Stimulated activated CD8-positive, alpha-beta memory T cell treated with anti-CD3 and anti-CD28 coated beads, Interleukin-15, amount 100 ng/mL, for 1 hour (primary cell): Measurements from ENCODE around the gene HOXD12.

Source experiments
- DNase-seq: peaks from one replicate; pipeline ENCODE4 v3.0.0-alpha.2; 2020; ENCODE audit warnings: low read depth

HOXD12 gene

DNA sequence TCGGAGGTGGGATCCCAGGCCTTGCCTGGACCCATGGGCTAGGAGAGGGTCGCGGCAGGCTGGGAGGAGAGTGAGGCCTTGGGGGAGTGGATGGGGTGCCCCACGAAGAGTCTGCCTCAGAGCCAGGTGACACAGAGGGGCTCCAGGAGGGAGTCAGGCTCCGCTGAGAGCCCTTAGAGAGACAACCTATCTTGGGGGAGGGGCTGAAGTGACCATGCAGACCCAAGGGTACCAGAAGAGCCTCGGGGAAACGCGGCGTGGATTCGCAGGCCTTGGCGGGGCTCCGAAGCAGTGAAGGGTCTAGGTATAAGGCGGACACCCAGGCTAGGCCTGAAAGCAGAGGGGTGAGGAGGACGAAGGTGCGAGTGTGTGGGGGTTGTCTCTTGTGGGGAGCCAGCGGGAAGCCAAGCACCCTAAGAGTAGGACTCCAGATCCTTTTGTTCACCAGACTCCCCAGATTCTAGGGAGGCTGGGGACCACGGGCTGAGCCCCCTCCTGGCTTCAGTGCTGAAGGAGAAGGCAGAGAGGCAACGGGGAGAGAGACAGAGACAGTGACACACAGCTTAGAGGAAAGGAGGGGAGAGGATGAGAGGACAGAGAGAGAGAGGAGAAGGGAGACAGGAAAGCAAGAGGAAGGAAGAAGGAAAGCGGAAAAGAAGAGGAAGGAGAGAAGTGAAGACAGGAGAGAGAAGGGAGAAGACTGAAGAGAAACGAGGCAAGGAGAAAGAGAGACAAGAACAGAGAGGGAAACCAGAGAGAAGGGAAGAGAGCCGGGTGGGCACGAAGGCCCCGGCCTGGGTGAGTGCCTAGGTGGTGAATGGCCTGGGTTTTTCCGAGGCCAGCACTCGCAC, 6.4 kb downstream of the HOXD12 start:
- no peak for DNase-seq

DNA sequence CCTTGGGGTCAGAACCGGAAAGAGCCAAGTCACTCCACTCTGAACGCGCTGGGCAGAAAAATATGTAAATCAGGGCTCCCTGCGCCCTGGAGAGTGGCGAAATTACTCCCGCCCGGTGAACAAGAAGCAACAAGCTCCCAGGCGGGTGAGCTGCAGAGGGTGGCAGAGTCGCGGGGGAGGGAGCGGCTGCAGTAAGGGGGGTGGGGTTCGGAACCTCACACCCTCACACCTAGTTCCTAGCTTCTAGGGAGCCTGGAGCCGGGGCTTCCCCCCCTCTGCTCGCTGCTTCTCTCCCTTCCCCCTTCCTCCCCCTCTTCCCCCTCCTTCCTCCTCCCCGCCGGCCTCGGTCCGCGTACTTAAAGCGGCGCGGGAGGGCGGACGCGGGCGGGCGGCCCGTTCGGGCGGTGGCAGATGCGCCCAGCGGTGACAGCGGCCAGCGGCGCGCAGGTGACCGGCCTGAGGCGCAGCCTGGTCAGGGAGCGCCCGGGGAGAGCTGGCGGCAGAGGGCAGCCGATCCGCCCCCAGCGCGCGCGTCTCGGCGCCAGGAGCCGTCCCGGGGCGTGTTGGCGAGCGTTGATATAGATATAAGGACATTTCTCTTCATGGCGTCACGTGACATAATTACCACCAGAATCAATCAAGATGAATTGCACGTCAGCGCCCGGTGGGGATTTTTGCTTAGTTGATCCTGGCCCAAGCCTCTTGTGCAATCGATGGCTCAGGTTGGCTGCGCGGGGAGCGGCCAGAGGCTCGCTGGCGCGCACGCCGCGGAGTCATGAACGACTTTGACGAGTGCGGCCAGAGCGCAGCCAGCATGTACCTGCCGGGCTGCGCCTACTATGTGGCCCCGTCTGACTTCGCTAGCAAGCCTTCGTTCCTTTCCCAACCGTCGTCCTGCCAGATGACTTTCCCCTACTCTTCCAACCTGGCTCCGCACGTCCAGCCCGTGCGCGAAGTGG, 7.3 kb downstream of the HOXD12 start, which contains the start of gene HOXD11:
Gene HOXD11, plus strand, starts transcription at position 700 of the 959 bp plus-strand sequence. Its CDS starts 76 bp downstream, at position 776.
- no peak for DNase-seq

DNA sequence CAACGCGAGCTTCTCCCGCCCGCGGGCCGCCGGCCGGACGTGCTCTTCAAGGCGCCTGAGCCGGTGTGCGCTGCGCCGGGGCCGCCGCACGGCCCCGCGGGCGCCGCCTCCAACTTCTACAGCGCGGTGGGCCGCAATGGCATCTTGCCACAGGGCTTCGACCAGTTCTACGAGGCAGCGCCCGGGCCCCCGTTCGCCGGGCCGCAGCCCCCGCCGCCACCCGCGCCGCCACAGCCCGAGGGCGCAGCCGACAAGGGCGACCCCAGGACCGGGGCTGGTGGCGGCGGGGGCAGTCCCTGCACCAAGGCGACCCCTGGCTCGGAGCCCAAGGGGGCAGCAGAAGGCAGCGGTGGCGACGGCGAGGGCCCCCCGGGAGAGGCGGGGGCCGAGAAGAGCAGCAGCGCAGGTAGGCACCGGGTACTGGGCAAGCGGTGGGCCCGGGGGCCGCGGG, 8.2 kb downstream of the HOXD12 start:
- DNase-seq: no peak

DNA sequence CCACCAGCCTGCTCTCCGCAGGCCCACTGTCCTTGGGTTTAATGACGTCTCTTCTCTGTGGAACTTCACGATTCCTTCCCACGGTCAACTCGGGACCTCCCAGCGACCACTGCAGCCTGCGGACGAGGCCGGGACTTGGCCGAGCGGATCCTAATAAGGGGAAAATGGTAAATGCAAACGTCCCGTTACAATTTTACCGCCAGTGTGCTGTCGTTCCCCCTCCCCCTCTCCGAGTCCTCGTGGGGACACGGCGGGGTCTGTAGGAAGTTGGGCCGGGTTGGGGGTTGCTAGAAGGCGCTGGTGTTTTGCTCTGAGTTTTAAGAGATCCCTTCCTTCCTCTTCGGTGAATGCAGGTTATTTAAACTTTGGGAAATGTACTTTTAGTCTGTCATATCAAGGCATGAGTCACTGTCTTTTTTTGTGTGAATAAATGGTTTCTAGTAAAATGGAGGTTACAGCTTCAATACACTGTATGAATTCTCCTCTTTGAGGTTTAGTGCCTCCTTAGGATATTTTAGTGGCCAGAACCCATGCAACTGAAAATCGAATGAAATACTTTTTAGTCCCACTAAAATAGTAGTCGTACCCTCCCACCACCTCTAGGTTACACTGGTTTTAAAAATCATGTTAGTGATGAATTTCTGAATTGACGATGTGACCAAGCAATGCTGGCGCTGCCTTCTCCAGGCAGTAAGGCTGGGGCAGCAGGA, 9.8 kb downstream of the HOXD12 start:
- no peak for DNase-seq

DNA sequence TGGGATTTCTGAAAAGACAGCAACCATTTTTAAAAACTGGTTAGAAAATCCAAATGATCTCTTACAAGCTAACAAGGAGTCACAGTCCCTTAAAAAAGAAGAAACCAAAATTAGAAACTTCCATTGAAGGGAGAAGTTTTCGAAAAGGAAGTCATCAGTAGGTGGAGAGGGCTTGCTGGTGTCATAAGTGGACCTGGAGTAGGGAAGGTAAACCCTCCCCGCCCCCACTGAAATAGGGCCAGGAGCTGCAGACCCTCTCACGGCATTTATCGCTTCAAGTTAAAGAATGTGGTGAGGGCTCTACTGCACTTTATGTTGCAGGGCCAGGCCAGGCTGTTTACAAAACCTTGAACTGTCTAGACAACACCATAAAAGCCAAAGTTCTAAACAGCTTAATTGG, 10.4 kb downstream of the HOXD12 start:
- no peak for DNase-seq

DNA sequence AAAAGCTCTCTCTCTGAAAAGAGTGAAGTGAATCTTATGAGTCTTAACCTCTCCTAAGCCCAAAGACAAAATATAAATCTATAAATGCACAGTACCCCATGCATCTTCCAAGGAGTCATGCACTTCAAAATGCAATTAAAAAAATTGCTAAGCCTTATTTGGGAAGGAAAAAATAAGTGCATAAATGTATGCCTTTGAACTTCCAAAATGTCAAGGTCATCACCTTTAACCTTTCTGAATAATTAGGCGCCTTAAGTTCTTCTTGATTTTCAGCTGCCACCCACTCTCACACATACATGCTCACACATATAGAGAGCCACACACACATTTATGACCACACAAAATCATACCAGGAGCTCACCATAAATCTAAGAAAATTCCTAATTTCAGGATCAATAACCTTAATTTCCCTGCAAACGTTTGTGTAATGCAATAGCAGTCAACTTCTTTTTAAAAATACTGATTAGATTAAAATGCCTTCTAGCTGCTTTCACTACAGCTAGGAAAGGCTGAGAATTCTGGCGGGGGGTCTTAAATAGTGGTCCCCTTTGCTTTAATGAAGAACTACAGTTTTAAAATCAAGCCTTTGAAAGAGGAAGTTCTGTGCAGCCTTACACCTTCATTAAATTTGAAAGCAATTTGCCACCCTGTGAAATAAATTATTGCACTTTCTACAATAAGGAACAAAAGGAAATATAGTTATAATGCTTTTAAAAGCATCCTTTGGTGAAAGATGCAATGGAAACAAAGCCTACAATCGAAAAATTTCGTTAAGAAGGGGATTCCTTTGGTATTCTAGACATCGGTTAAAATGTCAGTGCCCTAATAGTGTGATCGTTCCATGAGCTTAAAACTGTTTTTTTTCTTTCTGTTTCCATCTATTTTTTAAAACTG, 11.1 kb downstream of the HOXD12 start:
- no peak for DNase-seq

DNA sequence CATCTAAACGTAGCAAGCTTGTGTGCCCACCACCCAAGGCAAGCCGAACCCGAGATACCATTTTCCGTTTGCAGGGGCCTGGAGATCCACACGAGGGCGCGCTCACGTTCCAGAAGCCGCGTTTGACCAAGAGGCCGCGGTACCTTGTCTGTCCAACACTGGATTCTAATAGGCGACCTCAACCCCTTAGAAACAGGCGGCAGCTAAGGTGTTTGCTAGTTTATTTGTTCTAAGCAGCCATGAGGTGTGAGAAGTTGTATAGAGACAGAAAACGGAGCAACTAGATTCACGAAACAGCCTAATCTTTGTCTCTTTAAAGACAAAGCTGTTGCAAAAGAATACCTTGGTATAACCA, 11.7 kb downstream of the HOXD12 start:
- DNase-seq: no peak

DNA sequence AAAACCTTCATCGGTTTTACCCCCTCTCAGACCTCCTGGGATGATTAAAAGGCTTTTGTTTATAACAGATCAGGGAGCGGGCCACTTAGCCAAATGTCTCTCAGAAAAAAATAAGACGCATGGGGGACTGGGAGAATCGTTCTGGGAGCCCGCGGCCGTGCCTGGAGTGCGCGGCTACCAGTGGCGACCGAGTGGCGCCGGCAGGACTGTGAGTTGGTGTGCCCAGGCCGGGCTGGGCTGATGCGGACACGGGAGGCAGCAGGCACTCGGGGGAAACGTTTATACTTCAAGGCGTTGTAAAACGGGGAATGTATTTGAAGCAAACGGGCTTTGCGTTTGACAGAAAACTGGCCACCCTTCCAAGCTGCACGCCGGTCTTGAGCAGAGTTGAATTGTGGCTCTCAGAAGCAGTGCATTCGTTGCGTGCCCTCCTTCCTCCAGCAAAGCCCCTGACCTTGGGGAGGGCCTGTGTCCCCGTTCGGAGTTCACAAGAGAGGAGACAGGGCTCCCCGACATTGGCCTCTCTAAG, 12.3 kb downstream of the HOXD12 start:
- DNase-seq: no peak

DNA sequence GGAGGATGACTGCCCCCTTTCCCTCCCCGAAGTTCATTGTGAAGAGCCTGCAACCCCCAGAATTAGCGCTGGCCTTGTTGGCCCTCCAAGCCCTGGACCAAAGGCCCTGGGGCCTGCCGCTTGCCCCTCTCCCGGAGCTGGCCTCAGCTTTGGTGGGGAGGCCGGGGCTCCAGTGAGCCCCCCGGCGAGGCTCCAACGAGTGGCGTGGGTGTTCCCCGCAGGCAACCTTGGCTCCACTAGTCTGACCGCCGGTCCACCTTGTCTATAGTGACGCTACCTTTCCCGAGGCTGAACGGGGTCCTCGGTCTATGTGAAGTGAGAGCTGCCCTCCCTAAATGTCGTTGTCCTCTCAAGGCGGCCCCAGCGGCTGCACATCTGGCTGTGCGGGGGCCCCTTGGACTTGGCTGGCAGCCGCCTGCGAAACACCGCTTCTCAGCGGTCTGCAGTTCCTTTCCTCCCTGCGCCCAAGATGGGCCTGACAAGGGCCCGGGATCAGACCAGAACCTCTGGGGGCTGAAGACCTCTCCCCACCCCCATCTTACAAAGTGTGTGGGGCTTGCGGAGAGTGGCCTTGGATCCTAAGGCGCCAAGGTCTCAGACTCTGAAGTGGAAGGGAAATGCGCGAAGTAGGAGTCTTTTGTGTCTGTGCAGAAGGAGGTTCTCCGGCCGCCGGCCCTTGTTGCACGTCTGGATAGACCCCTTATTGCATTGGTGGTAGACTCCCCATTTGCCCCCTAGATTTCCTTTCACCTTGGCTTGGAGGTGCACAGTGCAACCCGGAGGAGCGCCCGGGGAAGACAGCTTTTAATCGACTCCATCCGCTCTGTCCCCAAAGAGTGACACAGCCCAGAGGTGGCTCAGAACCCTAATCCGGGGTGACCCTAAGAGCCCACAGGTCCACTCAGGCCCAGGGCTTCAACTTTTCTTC, 13.0 kb downstream of the HOXD12 start:
- no peak for DNase-seq

DNA sequence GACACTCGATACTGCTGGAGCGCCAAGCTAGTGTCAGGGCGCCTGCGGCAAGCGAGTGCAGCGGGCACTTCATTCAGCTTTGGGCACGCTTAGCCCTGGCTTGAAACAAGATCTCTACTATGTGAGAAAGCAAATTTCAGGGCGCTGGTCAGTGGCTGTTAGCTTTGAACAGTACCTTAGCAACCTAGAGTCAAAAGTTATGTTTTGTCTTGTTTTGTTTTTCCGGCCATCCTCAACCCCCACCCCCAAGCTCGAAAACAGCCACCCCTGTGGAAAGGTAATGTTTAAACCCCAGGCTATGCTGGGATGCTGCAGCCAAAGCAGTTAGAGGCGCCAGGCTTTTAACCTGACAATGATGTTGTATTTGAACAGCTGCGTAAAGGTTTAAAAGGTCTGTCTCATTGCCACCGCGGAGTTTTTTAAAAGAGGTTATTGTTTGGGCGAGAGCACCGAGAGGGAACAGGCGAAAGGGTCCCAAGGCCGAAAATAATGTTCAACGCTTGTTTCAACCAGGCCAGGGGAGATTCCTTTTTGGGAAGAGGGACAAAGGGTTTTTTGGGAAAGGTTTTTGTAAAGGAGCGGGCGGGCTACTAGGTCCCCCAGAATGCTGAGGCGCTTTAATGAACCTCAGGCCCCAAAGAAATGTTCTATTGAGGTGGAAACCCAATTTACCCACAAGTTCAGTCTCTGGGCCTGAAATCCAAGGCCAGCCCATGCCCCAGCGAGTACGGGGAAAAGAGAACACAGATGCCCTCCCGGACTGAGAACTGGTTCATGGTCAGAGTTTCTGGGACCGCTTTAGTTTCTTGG, 14.7 kb downstream of the HOXD12 start:
- no peak for DNase-seq

DNA sequence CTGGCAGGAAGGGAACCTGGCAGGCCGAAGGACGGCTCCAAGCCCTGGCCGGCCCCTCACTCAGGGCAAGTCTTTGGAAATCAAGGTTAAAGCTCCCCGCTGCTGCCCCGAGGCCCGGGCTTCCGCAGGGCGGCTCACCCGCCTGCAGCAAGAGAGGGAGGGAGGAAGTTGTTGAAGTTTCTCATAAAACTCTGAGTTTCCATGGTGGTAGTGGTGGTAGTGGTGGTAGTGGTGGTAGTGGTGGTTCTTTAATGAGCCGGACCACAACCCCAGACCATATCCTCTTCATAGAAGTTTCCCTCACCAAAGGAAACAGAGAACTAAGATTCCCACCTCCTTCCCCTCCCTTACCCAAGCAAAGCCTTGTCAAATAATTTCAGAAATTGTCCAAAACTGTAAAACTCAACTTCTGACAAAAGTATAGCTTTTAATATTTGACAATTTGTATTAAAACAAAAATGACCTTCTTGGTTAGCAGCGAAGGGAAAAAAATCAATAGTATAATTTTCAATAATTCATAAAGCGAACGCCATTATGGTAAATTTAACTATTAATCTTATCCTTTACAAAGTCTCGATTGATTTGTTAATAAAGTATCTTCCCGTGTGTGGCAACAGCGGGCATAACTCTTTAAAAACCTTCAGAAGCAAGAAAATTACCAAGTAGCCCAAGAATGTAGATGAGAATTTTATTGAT, 15.5 kb downstream of the HOXD12 start:
- DNase-seq: no peak

DNA sequence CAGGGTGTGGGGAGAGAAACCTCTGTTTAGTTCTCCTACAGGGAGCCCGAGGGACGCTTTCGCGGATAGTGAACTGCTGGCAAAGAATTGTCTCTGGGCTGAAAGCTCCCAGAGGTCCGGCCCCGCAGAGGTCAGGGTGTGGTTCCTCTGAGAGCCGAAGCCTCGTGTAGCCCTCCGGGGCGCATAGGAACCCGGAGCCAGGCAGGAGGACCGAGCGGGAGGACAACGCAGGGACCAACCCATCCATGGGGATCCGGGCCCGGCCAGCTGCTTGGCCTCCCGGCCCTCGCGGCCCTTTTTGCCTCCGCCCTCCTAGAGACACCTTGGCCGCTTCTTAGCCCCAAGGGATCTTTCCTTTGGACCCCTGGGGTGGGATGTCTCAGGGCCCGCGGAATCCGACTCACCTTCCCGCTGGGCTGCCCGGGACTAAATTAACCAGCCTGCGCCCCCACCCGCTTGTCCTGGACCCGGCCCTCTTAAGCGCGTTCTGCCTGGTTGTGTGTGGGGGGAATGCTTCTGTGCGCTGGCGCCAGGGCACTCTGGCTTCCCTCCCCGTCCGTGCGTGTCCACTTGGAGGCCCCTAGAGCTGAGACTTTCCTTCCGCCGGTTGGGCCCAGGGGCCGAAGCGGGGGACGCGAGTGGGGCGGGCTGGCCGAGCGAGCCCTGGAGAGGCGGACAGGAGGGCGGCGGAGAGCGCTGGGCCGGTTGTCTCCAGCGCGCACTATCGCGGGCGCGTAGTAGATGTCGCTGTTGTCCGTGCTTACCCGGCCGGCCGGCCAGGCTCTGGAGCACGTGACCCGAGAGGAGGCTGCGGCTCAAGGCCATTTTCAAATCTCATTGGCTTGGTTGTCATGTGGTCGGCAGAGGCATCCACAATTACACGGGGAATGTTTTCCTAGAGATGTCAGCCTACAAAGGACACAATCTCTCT, 16.6 kb downstream of the HOXD12 start, which contains the start of gene HOXD10:
Gene HOXD10, plus strand, starts transcription at position 896 of the 931 bp plus-strand sequence. CDS start 56 bp downstream, outside the sequence.
- DNase-seq: no peak

DNA sequence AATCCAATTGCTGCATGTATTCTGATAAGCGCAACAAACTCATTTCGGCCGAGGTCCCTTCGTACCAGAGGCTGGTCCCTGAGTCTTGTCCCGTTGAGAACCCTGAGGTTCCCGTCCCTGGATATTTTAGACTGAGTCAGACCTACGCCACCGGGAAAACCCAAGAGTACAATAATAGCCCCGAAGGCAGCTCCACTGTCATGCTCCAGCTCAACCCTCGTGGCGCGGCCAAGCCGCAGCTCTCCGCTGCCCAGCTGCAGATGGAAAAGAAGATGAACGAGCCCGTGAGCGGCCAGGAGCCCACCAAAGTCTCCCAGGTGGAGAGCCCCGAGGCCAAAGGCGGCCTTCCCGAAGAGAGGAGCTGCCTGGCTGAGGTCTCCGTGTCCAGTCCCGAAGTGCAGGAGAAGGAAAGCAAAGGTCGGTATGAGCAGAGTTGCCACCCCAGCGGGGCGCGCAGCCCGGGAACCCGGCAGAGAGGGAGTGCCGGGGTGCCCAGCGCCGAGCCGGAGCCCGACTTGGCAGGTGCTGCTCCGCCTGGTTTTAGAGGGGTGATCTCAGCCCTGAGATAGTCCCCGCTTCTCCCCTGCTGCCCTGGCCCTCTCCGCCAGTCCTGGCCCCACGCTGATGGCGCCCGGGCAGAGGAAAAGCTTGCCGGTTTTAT, 17.7 kb downstream of the HOXD12 start:
- no peak for DNase-seq

DNA sequence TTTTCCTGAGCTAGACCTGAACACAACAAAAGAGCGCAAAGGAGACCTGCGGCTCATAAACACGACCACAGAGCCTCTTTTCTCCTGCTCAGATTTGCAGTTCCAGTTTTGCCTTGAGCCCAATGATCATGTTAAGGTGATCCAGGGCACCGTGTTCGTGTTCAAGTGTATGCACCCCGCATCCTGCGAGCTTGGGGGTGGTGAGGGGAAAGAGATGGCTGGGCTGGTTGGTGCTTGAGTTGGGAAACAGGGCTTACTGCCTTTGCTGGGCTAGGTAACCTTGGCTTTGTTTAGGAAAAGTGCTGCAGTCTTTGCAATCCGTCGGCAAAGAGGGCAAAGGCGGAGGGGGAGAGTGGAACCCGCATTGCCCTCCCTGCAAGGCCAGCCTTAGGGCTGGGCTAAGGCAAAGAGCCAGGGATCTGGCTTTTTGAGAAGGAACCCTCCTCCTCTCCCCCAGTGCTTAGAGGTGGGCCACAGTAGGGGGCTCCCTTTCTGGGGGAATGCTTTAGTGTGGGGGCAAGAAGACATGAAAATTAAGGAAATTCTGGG, 18.3 kb downstream of the HOXD12 start:
- no peak for DNase-seq

DNA sequence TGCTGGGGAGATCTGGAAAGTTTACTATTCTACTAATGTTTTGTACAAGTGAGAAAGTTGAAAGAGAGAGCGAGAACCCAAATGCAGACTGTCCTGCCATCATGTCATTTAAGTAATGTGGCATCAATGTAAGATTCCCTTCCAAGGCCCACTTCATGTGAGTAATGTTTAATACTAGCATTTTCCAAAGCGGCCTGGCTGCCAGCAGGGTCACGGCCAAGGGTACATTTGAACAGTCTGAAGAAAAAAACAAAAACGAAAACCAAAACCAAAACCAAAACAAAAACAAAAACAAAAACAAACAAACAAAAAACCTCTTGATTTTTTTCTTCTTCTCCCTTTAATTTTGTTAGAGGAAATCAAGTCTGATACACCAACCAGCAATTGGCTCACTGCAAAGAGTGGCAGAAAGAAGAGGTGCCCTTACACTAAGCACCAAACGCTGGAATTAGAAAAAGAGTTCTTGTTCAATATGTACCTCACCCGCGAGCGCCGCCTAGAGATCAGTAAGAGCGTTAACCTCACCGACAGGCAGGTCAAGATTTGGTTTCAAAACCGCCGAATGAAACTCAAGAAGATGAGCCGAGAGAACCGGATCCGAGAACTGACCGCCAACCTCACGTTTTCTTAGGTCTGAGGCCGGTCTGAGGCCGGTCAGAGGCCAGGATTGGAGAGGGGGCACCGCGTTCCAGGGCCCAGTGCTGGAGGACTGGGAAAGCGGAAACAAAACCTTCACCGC, 19.2 kb downstream of the HOXD12 start:
- no peak for DNase-seq
